IMR-90 (cell line): ENCODE measurements around the gene OR2A12. TPM values are rescaled to one million over a fixed set of nuclear protein-coding genes. Genes with fewer than 3 reads are reported as not detected.

Experiments used
- ATAC-seq: fragments of 200-7000 bp; cut with Tn5 transposase; 2 replicates; pipeline ENCODE4 v1.9.1; 2020; ENCODE audit warnings: low read depth, mild to moderate bottlenecking, moderate library complexity
- BruUV-seq: library from RNA; stranded (reverse); fragments of 400-500 nt; replicated peaks from 2 replicates; lab custom pipeline; 2021; lab: Mats Ljungman, UMichigan
- CTCF ChIA-PET: fragments of 300-600 bp; formaldehyde crosslinking; extraction: SDS; loops from one replicate; lab custom pipeline; 2021; ENCODE audit warnings: antibody characterized with exemption; lab: Yijun Ruan, JAX
- POLR2A ChIA-PET: fragments of 300-600 bp; sonication (Branson Sonifier 250); formaldehyde crosslinking; loops from one replicate; lab custom pipeline; 2022; ENCODE audit warnings: antibody characterized with exemption; ENCODE audit not compliant: unreplicated experiment; lab: Charles Lee
- DNase-seq: peaks from one replicate; pipeline ENCODE4 v3.0.0; 2013
- H2AFZ ChIP-seq: replicated peaks from 2 replicates; pipeline ENCODE3; 2013; ENCODE audit warnings: low read length, mild to moderate bottlenecking; ENCODE audit not compliant: poor library complexity
- H2AK5ac ChIP-seq: 2 replicates; pipeline ENCODE4 v1.6.1; 2013; ENCODE audit warnings: low read depth, low read length, inconsistent platforms
- H2AK9ac ChIP-seq: replicated peaks from 2 replicates; pipeline ENCODE3; 2013; ENCODE audit warnings: mild to moderate bottlenecking, low read depth, low read length, moderate library complexity; ENCODE audit not compliant: poor library complexity
- H2BK120ac ChIP-seq: 2 replicates; pipeline ENCODE4 v1.6.1; 2013; ENCODE audit warnings: low read depth, low read length, inconsistent platforms
- H2BK15ac ChIP-seq: 3 replicates; pipeline ENCODE4 v1.6.1; 2013; ENCODE audit warnings: low read depth, low read length, inconsistent platforms
- H2BK20ac ChIP-seq: 2 replicates; pipeline ENCODE4 v1.6.1; 2013; ENCODE audit warnings: low read depth, mild to moderate bottlenecking, inconsistent platforms, low read length, moderate library complexity
- H2BK5ac ChIP-seq: 2 replicates; pipeline ENCODE4 v1.6.1; 2013; ENCODE audit warnings: mild to moderate bottlenecking, low read depth, low read length, inconsistent platforms; ENCODE audit not compliant: poor library complexity, severe bottlenecking
- H3K14ac ChIP-seq: replicated peaks from 2 replicates; pipeline ENCODE4 v1.6.1; 2013; ENCODE audit warnings: low read depth, low read length, inconsistent platforms
- H3K18ac ChIP-seq: 2 replicates; pipeline ENCODE4 v1.6.1; 2013; ENCODE audit warnings: low read depth, low read length, control low read depth
- H3K23ac ChIP-seq: 2 replicates; pipeline ENCODE4 v1.6.1; 2013; ENCODE audit warnings: low read depth, low read length, inconsistent platforms
- H3K27ac ChIP-seq: 2 replicates; pipeline ENCODE4 v1.5.1; 2013; ENCODE audit warnings: mild to moderate bottlenecking, control low read depth, low read length; ENCODE audit not compliant: insufficient read depth
- H3K27me3 ChIP-seq: 2 replicates; pipeline ENCODE4 v1.6.1; 2013; ENCODE audit warnings: low read length; ENCODE audit not compliant: control insufficient read depth, insufficient read depth
- H3K36me3 ChIP-seq: 2 replicates; pipeline ENCODE4 v1.6.1; 2013; ENCODE audit warnings: low read length, mixed read lengths; ENCODE audit not compliant: control insufficient read depth, insufficient read depth
- H3K4ac ChIP-seq: 2 replicates; pipeline ENCODE4 v1.6.1; 2013; ENCODE audit warnings: low read depth, low read length, inconsistent platforms
- H3K4me1 ChIP-seq: 2 replicates; pipeline ENCODE4 v1.6.1; 2013; ENCODE audit warnings: low read length, mixed read lengths; ENCODE audit not compliant: control insufficient read depth, insufficient read depth
- H3K4me2 ChIP-seq: 2 replicates; pipeline ENCODE4 v1.6.1; 2013; ENCODE audit warnings: low read depth, mild to moderate bottlenecking, control low read depth, low read length, moderate library complexity
- H3K4me3 ChIP-seq: 2 replicates; pipeline ENCODE4 v1.5.1; 2013; ENCODE audit warnings: low read depth, mild to moderate bottlenecking, control low read depth, low read length, moderate library complexity; ENCODE audit not compliant: insufficient read depth
- H3K56ac ChIP-seq: 2 replicates; pipeline ENCODE4 v1.6.1; 2013; ENCODE audit warnings: low read length, inconsistent platforms; ENCODE audit not compliant: insufficient read depth; ENCODE audit errors: extremely low read depth
- H3K79me1 ChIP-seq, 2 experiments: 2 replicates each; pipeline ENCODE4 v1.6.1; 2013; ENCODE audit warnings: low read length in 2 of 2, inconsistent platforms in 1 of 2, low read depth in 1 of 2
- H3K9ac ChIP-seq: 2 replicates; pipeline ENCODE4 v1.6.1; 2013; ENCODE audit warnings: low read depth, low read length, control low read depth
- H3K9me1 ChIP-seq: 2 replicates; pipeline ENCODE4 v1.6.1; 2013; ENCODE audit warnings: low read length, inconsistent platforms; ENCODE audit not compliant: insufficient read depth
- H3K9me3 ChIP-seq: 2 replicates; pipeline ENCODE4 v1.6.1; 2013; ENCODE audit warnings: low read length; ENCODE audit not compliant: control insufficient read depth, insufficient read depth
- H4K20me1 ChIP-seq: 2 replicates; pipeline ENCODE4 v1.6.1; 2013; ENCODE audit warnings: low read length, inconsistent platforms; ENCODE audit not compliant: insufficient read depth
- H4K5ac ChIP-seq: 2 replicates; pipeline ENCODE4 v1.6.1; 2013; ENCODE audit warnings: mild to moderate bottlenecking, low read depth, low read length, control low read depth
- H4K8ac ChIP-seq, 2 experiments: 2 replicates each; pipeline ENCODE4 v1.6.1; 2013; ENCODE audit warnings: low read depth in 2 of 2, low read length in 2 of 2, control low read depth in 1 of 2, inconsistent platforms in 1 of 2
- H4K91ac ChIP-seq: 2 replicates; pipeline ENCODE4 v1.6.1; 2013; ENCODE audit warnings: low read depth, low read length, inconsistent platforms; ENCODE audit not compliant: insufficient read depth
- CTCF ChIP-seq: conservative IDR thresholded peaks from 2 replicates; pipeline ENCODE4 v1.5.1; 2012; ENCODE audit warnings: mild to moderate bottlenecking, low read depth, low read length, improper control_type of control experiment
- POLR2A ChIP-seq: IDR thresholded peaks from 2 replicates; pipeline ENCODE4 v1.6.1; 2012; ENCODE audit warnings: mild to moderate bottlenecking, low read depth, low read length
- WGBS, 2 experiments: methylation state at CpG; one replicate each; pipeline versions ENCODE4 v1.1.5 to v1.1.7; 2013; ENCODE audit warnings: missing lambda C conversion rate in 2 of 2; ENCODE audit not compliant: insufficient read length in 1 of 2; ENCODE audit errors: extremely low coverage in 2 of 2; 5-methylcytosine and 5-hydroxymethylcytosine counted together
- dilution Hi-C: fragments of 300-500 bp; cut with HindIII; formaldehyde crosslinking; loops from one replicate; pipeline ENCODE4 v1.14.3; 2018; ENCODE audit warnings: low sequenced_read_pairs; ENCODE audit not compliant: unreplicated experiment
- in situ Hi-C: fragments of 300-500 bp; cut with MboI; formaldehyde crosslinking; loops from 3 replicates; pipeline ENCODE4 v1.14.3; 2019; ENCODE audit warnings: low sequenced_read_pairs, inconsistent platforms, mixed read lengths
- intact Hi-C: fragments of 100-400 bp; cut with micrococcal nuclease; formaldehyde crosslinking; loops from 2 replicates; pipeline ENCODE4 v1.10.0; 2022
- polyA plus RNA-seq, 3 experiments: library from polyadenylated mRNA; depleted of rRNA; stranded (reverse); fragments of >200 nt; gene quantifications; 2 replicates each; pipeline ENCODE4 v1.2.3, GENCODE V29; 2012; ENCODE audit warnings: low replicate concordance in 1 of 3
- total RNA-seq: library from RNA; depleted of rRNA; stranded (reverse); fragments of >200 nt; gene quantifications from 2 replicates; pipeline ENCODE4 v1.2.3, GENCODE V29; 2012

Gene OR2A12
- total and polyA plus RNA-seq, 2 of the 4 experiments (the other 2 are of a cell fraction), result not detected

GRCh38 chr7:144063710-144064109, 22.4 kb upstream of the OR2A12 start:
- ATAC-seq (no peak), DNase-seq (no peak)
- BruUV-seq, result no TSS peak
- Histone ChIP-seq H4K91ac (no peak overlapping the region), H3K27me3 (no peaks in the 10 kb centered on the region), H3K56ac (no peak overlapping the region), H2BK20ac (no peak overlapping the region), H2AFZ (no peak overlapping the region), H2AK5ac (no peak overlapping the region), H3K9ac (no peak overlapping the region), H3K23ac (no peak overlapping the region), H2BK120ac (no peak overlapping the region), H3K14ac (no peak overlapping the region), H3K4me1 (no peaks in the 10 kb centered on the region), H3K18ac (no peak overlapping the region), H4K8ac (no peak overlapping the region), H3K36me3 (no peaks in the 10 kb centered on the region), H2BK5ac (no peak overlapping the region), H3K4ac (no peak overlapping the region), H2AK9ac (no peak overlapping the region), H4K20me1 (no peaks in the 10 kb centered on the region), H3K27ac (no peak overlapping the region), H3K9me1 (no peaks in the 10 kb centered on the region), H3K9me3 (no peaks in the 10 kb centered on the region), H2BK15ac (no peak overlapping the region), H3K4me2 (no peak overlapping the region), H3K4me3 (no peak overlapping the region), H3K79me1 (no peaks in the 10 kb centered on the region), H4K5ac (no peak overlapping the region)
- intact Hi-C loops (no loop called here), dilution Hi-C loops (no loop called here), in situ Hi-C loops (no loop called here)
- ChIA-PET CTCF (no interaction called here), POLR2A (no interaction called here)
- WGBS, 2 experiments, result no CpG with 5 or more reads among the region's 3 CpGs
- TF ChIP-seq CTCF (0 out of 2 replicates have a peak, but pooled peaks have one; percentile 3), POLR2A (no peak)
